HEK293 (cell line): ENCODE data around the gene NR3C2.

Experiments
- CTCF ChIA-PET: fragments of 350-600 bp; formaldehyde crosslinking; extraction: SDS; loops from one replicate; lab custom pipeline; 2021; ENCODE audit warnings: antibody characterized with exemption; lab: Yijun Ruan, JAX
- POLR2A ChIA-PET: fragments of 300-600 bp; formaldehyde crosslinking; extraction: SDS; loops from one replicate; lab custom pipeline; 2020; ENCODE audit warnings: antibody characterized with exemption, inconsistent platforms; lab: Yijun Ruan, JAX
- H3K27ac ChIP-seq: fragments of 200-500 bp; sonication (Bioruptor generic); 2 replicates; pipeline ENCODE4 v1.5.1; 2014; ENCODE audit warnings: low read depth, low read length, control low read depth, inconsistent platforms; ENCODE audit errors: extremely low read depth
- H3K36me3 ChIP-seq, 2 experiments: fragments of 200-500 bp in 1 of 2; sonication (Bioruptor generic) in 1 of 2; 1 replicate in 1 of 2; 2 replicates in 1 of 2; pipeline ENCODE4 v1.5.1; 2014 to 2017; ENCODE audit warnings: inconsistent platforms in 2 of 2, low read length in 2 of 2; ENCODE audit not compliant: control insufficient read depth in 2 of 2, insufficient read depth in 1 of 2
- H3K4me1 ChIP-seq: fragments of 200-500 bp; sonication (Bioruptor generic); 2 replicates; pipeline ENCODE4 v1.5.1; 2014; ENCODE audit warnings: mild to moderate bottlenecking, low read length, inconsistent platforms; ENCODE audit not compliant: control insufficient read depth, insufficient read depth
- H3K4me3 ChIP-seq: 2 replicates; pipeline ENCODE4 v1.5.1; 2011; ENCODE audit warnings: low read depth, mild to moderate bottlenecking, control low read depth, low read length, moderate library complexity
- H3K9me3 ChIP-seq: fragments of 200-500 bp; sonication (Bioruptor generic); 2 replicates; pipeline ENCODE4 v1.5.1; 2014; ENCODE audit warnings: low read depth, low read length, inconsistent platforms; ENCODE audit not compliant: control insufficient read depth, insufficient read depth
- BCL6B ChIP-seq: fragments of 450-650 bp; formaldehyde crosslinking; IDR thresholded peaks from 2 replicates; pipeline ENCODE4 v1.5.1; 2017; ENCODE audit warnings: missing biosample characterization, missing genetic modification characterization
- PBX3 ChIP-seq: sonication (generic); formaldehyde crosslinking; IDR thresholded peaks from 2 replicates; pipeline ENCODE4 v1.8.1; 2022; ENCODE audit warnings: mild to moderate bottlenecking, moderate library complexity, missing genetic modification reagents
- PRDM6 ChIP-seq: fragments of 450-650 bp; formaldehyde crosslinking; IDR thresholded peaks from 2 replicates; pipeline ENCODE4 v1.5.1; 2017; ENCODE audit warnings: missing biosample characterization, missing genetic modification characterization
- SP2 ChIP-seq: fragments of 450-650 bp; formaldehyde crosslinking; IDR thresholded peaks from 2 replicates; pipeline ENCODE4 v1.5.1; 2016; ENCODE audit warnings: missing biosample characterization, missing genetic modification characterization
- TCF7L2 ChIP-seq: IDR thresholded peaks from 2 replicates; pipeline ENCODE4 v1.6.1; 2011; ENCODE audit warnings: low read depth, mild to moderate bottlenecking, inconsistent platforms, low read length, moderate library complexity, borderline replicate concordance
- ZEB2 ChIP-seq: fragments of 450-650 bp; formaldehyde crosslinking; IDR thresholded peaks from 2 replicates; pipeline ENCODE4 v1.5.1; 2016; ENCODE audit warnings: missing biosample characterization, missing genetic modification characterization
- ZFP37 ChIP-seq: fragments of 450-650 bp; formaldehyde crosslinking; IDR thresholded peaks from 2 replicates; pipeline ENCODE4 v1.5.1; 2016; ENCODE audit warnings: missing biosample characterization, missing genetic modification characterization
- ZNF112 ChIP-seq: fragments of 450-650 bp; formaldehyde crosslinking; IDR thresholded peaks from 2 replicates; pipeline ENCODE4 v1.5.0; 2017; ENCODE audit warnings: missing biosample characterization, missing genetic modification characterization
- ZNF114 ChIP-seq: fragments of 450-650 bp; formaldehyde crosslinking; IDR thresholded peaks from 2 replicates; pipeline ENCODE4 v1.5.0; 2017; ENCODE audit warnings: missing biosample characterization, missing genetic modification characterization
- ZNF148 ChIP-seq: fragments of 450-650 bp; formaldehyde crosslinking; IDR thresholded peaks from 2 replicates; pipeline ENCODE4 v1.5.0; 2017; ENCODE audit warnings: missing biosample characterization, missing genetic modification characterization, borderline replicate concordance
- ZNF248 ChIP-seq: fragments of 450-650 bp; formaldehyde crosslinking; IDR thresholded peaks from 2 replicates; pipeline ENCODE4 v1.5.1; 2017; ENCODE audit warnings: missing biosample characterization, missing genetic modification characterization
- ZNF335 ChIP-seq: fragments of 450-650 bp; formaldehyde crosslinking; conservative IDR thresholded peaks from 2 replicates; pipeline ENCODE4 v1.5.1; 2016; ENCODE audit warnings: missing biosample characterization, missing genetic modification characterization
- ZNF501 ChIP-seq: fragments of 450-650 bp; formaldehyde crosslinking; IDR thresholded peaks from 2 replicates; pipeline ENCODE4 v1.5.1; 2016; ENCODE audit warnings: missing biosample characterization, missing genetic modification characterization
- ZNF518A ChIP-seq: fragments of 450-650 bp; formaldehyde crosslinking; conservative IDR thresholded peaks from 2 replicates; pipeline ENCODE4 v1.5.1; 2016; ENCODE audit warnings: low read depth, missing biosample characterization, missing genetic modification characterization
- ZNF544 ChIP-seq: fragments of 450-650 bp; formaldehyde crosslinking; IDR thresholded peaks from 2 replicates; pipeline ENCODE4 v1.5.0; 2017; ENCODE audit warnings: missing biosample characterization, missing genetic modification characterization
- ZNF548 ChIP-seq: fragments of 450-650 bp; formaldehyde crosslinking; IDR thresholded peaks from 2 replicates; pipeline ENCODE4 v1.5.1; 2016; ENCODE audit warnings: missing biosample characterization, missing genetic modification characterization
- ZNF600 ChIP-seq: fragments of 450-650 bp; formaldehyde crosslinking; IDR thresholded peaks from 2 replicates; pipeline ENCODE4 v1.5.1; 2016; ENCODE audit warnings: missing biosample characterization, missing genetic modification characterization
- ZNF658 ChIP-seq: fragments of 450-650 bp; formaldehyde crosslinking; IDR thresholded peaks from 2 replicates; pipeline ENCODE4; 2016; ENCODE audit warnings: missing biosample characterization, missing genetic modification characterization
- ZNF664 ChIP-seq: fragments of 450-650 bp; formaldehyde crosslinking; IDR thresholded peaks from 2 replicates; pipeline ENCODE4 v1.5.1; 2016; ENCODE audit warnings: missing biosample characterization, missing genetic modification characterization
- ZNF843 ChIP-seq: fragments of 450-650 bp; formaldehyde crosslinking; IDR thresholded peaks from 2 replicates; pipeline ENCODE4 v1.5.1; 2016; ENCODE audit warnings: missing biosample characterization, missing genetic modification characterization

Gene NR3C2

GRCh38 chr4:148452970-148453369 lies 10.8 kb upstream of the NR3C2 start:
- H3K27ac ChIP-seq = no peak overlapping the region
- no peaks in the 10 kb centered on the region; the same call in 1 of the 2 replicates for H3K4me1 ChIP-seq
- TF ChIP-seq ZNF600 = no peak
- no peak for TF ChIP-seq ZNF518A (tag by site-specific recombination)
- no peak for TF ChIP-seq ZNF658
- TF ChIP-seq ZNF114 = no peak
- no peak for TF ChIP-seq ZNF248 (tag by site-specific recombination)
- TF ChIP-seq ZNF548 = no peak
- no peak for TF ChIP-seq ZEB2 (tag by site-specific recombination)
- no peak for TF ChIP-seq ZNF664 (tag by site-specific recombination)
- no peak for TF ChIP-seq TCF7L2
- no peak for TF ChIP-seq SP2 (tag by site-specific recombination)
- no peak for TF ChIP-seq ZNF843 (tag by site-specific recombination)
- no peak for TF ChIP-seq ZNF148 (tag by site-specific recombination)
- TF ChIP-seq PBX3 (CRISPR knock-in tag) = no peak
- TF ChIP-seq ZNF112 (tag by site-specific recombination) = no peak
- TF ChIP-seq ZFP37 (tag by site-specific recombination) = no peak
- no peak for TF ChIP-seq ZNF501 (tag by site-specific recombination)
- TF ChIP-seq ZNF544 (tag by site-specific recombination) = no peak
- TF ChIP-seq PRDM6 = no peak
- no peak for TF ChIP-seq BCL6B (tag by site-specific recombination)
- no peak for TF ChIP-seq ZNF335 (tag by site-specific recombination)
- ChIA-PET POLR2A (no interaction called here), CTCF (no interaction called here)
- H3K36me3 ChIP-seq = no peaks in the 10 kb centered on the region
- H3K9me3 ChIP-seq = no peaks in the 10 kb centered on the region
- no peak overlapping the region for H3K4me3 ChIP-seq
